Cardiac fibroblast (primary cell): ENCODE results near the gene MDN1.

Experiments
- DNase-seq, 2 donors: peaks; one replicate each; pipeline versions ENCODE4 v3.0.0 to v3.0.0-alpha.2; 2010; ENCODE audit warnings: low read depth in 2 of 2
- H3K4me3 ChIP-seq, 2 donors: replicated peaks in 1 of 2; 1 replicate in 1 of 2; 2 replicates in 1 of 2; pipeline ENCODE4 v1.5.1; 2011; ENCODE audit warnings: low read depth in 2 of 2, low read length in 2 of 2, mild to moderate bottlenecking in 2 of 2, moderate library complexity in 1 of 2
- TF ChIP-seq, protein P1 (sequence below): IDR thresholded peaks from one replicate; pipeline ENCODE4 v1.5.1; 2011; ENCODE audit warnings: low read depth, mild to moderate bottlenecking, low read length, inconsistent platforms

MDN1 gene

DNA sequence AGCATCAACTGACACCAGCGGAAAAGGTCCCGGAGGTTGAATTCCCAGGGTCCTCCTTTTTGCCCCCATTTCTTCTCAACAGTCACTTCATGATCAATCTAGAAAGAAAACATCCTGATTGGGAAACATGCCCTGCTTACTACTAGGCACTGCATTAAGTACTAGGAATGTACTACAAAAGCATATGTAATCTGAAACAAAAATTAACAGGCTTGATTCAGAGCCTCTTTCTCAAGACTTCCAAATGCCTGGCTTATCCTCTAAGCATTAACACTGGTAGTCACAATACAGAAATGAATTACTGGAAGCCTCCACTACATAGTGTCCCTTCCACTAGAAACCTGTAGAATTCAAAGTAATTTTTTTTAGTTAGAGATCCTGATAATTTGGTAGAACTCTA, 96.5 kb downstream of the MDN1 start:
- DNase-seq, result no peak
- TF ChIP-seq, protein P1, sequence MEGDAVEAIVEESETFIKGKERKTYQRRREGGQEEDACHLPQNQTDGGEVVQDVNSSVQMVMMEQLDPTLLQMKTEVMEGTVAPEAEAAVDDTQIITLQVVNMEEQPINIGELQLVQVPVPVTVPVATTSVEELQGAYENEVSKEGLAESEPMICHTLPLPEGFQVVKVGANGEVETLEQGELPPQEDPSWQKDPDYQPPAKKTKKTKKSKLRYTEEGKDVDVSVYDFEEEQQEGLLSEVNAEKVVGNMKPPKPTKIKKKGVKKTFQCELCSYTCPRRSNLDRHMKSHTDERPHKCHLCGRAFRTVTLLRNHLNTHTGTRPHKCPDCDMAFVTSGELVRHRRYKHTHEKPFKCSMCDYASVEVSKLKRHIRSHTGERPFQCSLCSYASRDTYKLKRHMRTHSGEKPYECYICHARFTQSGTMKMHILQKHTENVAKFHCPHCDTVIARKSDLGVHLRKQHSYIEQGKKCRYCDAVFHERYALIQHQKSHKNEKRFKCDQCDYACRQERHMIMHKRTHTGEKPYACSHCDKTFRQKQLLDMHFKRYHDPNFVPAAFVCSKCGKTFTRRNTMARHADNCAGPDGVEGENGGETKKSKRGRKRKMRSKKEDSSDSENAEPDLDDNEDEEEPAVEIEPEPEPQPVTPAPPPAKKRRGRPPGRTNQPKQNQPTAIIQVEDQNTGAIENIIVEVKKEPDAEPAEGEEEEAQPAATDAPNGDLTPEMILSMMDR, result no peak

DNA sequence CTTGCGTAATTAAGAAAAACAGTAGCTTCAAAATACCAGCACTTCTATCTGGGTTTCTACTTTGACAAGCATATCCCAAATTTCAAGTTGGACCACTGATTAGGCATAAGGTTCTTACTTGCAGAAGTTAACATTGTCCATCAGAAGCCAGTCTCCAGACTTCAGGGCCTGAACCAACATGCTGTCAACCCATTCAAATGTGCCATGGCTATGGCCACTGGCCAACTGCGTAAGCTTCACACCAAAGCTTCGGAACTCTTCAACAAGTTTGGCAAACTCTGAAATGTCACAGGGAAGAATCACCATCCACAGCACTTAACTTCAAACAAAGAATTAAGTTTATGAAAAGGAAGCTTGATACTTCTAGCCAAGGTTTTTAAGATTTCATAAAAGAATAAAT, 103.1 kb downstream of the MDN1 start:
- TF ChIP-seq, protein P1, result no peak
- no peak overlapping the region for H3K4me3 ChIP-seq
- DNase-seq, result no peak

More for the DNA sequence above, 96.5 kb downstream of the MDN1 start:
- no peak overlapping the region for H3K4me3 ChIP-seq

DNA sequence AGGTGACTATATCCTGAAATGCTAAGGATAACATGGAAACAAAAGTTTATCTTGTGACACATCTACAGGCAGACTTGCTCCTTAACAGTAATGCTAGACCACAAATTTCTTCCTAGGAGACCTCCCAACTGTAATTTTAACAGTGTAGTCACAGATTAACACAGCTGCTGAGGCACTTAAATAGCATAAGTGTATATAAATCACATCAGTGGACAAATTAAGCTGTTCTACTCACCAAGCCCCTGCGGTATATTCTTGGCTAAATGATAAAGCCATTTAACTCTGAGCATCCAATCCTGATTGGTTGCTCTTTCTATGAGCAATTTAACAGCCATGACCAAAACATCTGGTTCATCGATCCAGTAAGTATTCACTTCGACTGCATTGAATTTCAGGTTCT, 107.8 kb downstream of the MDN1 start:
- TF ChIP-seq, protein P1, result no peak
- no peak for DNase-seq
- no peak overlapping the region for H3K4me3 ChIP-seq

DNA sequence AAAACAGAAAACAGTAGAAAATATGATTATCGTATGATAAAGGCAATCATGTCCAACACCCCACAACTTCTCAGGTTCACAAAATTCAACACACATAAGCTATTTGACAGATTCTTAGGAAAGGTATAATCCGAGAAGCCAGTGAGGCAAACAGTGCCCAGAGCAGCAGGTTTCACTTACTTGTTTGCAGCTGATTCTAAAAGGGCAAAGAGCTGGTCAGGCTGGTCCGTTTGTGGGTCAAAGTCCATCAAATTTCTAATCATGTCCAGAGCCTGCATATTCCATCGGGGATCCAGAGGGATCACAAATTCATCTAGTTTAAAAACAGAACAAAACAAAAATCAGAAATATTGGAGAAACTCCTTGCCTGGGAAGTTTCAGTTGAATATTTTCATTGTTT, 111.3 kb downstream of the MDN1 start:
- TF ChIP-seq, protein P1, result no peak
- no peak for DNase-seq
- H3K4me3 ChIP-seq, result no peak overlapping the region

DNA sequence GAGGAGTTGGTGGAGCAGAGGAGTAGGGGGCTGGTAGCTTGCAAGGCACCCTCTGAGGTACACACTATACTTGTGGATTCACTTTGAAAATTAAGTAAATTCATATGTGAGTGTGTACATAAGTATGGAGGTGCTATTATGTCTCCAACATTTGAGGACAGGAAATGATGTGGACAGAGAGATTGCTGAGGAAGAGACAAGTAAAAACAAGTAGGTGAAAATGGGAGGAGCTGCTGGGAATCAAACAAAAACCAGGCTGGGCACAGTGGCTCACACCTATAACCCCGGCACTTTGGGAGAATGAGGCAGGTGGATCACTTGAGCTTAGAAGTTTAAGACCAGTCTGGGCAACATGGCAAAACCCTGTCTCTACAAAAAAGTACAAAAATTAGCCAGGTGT, 111.8 kb downstream of the MDN1 start:
- no peak for DNase-seq
- H3K4me3 ChIP-seq, result no peak overlapping the region
- TF ChIP-seq, protein P1, result no peak

DNA sequence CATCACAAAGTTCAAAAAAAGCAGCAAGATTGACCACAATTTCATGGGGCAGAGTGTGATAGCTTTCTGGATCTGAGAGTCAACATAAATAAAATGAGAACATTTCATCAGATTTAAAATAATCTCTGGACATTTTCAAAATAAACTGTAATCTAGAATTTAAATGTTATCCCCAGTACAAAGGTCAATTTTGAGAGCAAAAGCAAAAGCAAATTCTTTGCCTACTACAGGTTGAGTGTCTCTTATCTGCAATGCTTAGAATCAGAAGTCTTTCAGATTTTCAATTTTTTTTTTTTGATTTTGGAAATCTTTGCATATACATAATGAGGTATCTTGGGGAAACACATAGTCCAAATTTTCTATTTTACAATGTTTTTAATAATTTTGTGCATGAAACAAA, 113.5 kb downstream of the MDN1 start:
- no peak overlapping the region for H3K4me3 ChIP-seq
- TF ChIP-seq, protein P1, result no peak
- no peak for DNase-seq

DNA sequence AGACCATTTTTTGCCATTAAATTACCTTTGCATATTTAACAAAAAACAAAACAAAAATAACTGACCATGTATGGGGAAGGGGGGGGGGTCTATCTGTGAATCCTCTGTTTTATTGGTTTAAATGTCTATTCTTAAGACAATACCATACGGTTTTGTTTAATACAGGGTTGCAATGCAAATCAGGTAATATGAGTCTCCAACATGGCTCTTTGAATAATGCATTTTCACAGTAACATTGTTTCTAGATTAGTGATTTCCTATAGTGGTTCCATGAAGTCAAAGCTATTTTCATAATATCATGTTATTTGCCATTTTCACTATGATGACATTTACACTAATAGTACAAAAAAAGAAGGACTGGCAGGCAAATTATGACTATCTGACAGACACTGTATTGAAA, 116.3 kb downstream of the MDN1 start:
- no peak overlapping the region for H3K4me3 ChIP-seq
- DNase-seq, result no peak
- TF ChIP-seq, protein P1, result no peak
